Measurements from ENCODE around the gene HEATR5A.

Gene HEATR5A

GRCh38 chr14:31403707-31404106 lies 16.6 kb downstream of the HEATR5A start:
- Histone ChIP-seq H3K9me3 (no peaks in the 10 kb centered on the region), H3K4me1 (peaks cover 0 to 13% (median 0%) of the 10 kb centered on the region in 4 donors), H3K4me3 (no peak overlapping the region), H3K36me3 (peaks cover 6 to 20% (median 14%) of the 10 kb centered on the region in 3 donors), H3K27me3 (no peaks in the 10 kb centered on the region), H3K27ac (no peak overlapping the region)
- no peak for DNase-seq
- TF ChIP-seq CTCF (IDR thresholded peaks at IDR 0.05): no peak
- intact Hi-C loops (cut with DNase I; ENCODE audit: low total_unique reads): no loop called here

- Histone ChIP-seq H3K4me1 (peaks cover 0 to 13% (median 0%) of the 10 kb centered on the region in 4 donors), H3K4me3 (no peak overlapping the region), H3K27me3 (no peaks in the 10 kb centered on the region), H3K36me3 (peaks cover 12 to 28% (median 21%) of the 10 kb centered on the region in 3 donors), H3K9me3 (no peaks in the 10 kb centered on the region), H3K27ac (no peak overlapping the region)
- DNase-seq: no peak
- TF ChIP-seq CTCF (IDR thresholded peaks at IDR 0.05): no peak
- intact Hi-C loops (cut with DNase I; ENCODE audit: low total_unique reads): no loop called here
Measured at GRCh38 chr14:31402764-31403439, 17.4 kb downstream of the HEATR5A start.

GRCh38 chr14:31401369-31401932 lies 18.9 kb downstream of the HEATR5A start:
- H3K4me3 ChIP-seq: no peak overlapping the region
- intact Hi-C loops (cut with DNase I; ENCODE audit: low total_unique reads): no loop called here
- H3K36me3 ChIP-seq: peaks cover 16 to 35% (median 31%) of the 10 kb centered on the region in 3 donors
- no peaks in the 10 kb centered on the region for H3K27me3 ChIP-seq
- no peak for DNase-seq
- no peak for TF ChIP-seq CTCF (IDR thresholded peaks at IDR 0.05)
- H3K27ac ChIP-seq: no peak overlapping the region
- H3K4me1 ChIP-seq: peaks cover 0 to 13% (median 0%) of the 10 kb centered on the region in 4 donors
- no peaks in the 10 kb centered on the region for H3K9me3 ChIP-seq

GRCh38 chr14:31400031-31400638 lies 20.2 kb downstream of the HEATR5A start:
- peaks cover 0 to 10% (median 0%) of the 10 kb centered on the region in 4 donors for H3K4me1 ChIP-seq
- intact Hi-C loops (cut with DNase I; ENCODE audit: low total_unique reads): no loop called here

More at GRCh38 chr14:31400031-31400638, 20.2 kb downstream of the HEATR5A start:
- Histone ChIP-seq H3K36me3 (peaks cover 26 to 48% (median 38%) of the 10 kb centered on the region in 3 donors), H3K4me3 (no peak overlapping the region), H3K27me3 (no peaks in the 10 kb centered on the region), H3K9me3 (no peaks in the 10 kb centered on the region), H3K27ac (no peak overlapping the region)
- no peak for TF ChIP-seq CTCF (IDR thresholded peaks at IDR 0.05)
- no peak for DNase-seq

All from tibial artery (tissue), 4 donors.